Activated T-cell treated with anti-CD3 and anti-CD28 coated beads for 24 hours (primary cell): ENCODE data around the gene ST8SIA1.

Source experiments
- DNase-seq: peaks from one replicate; pipeline ENCODE4 v3.0.0-alpha.2; 2020; ENCODE audit warnings: low read depth

Gene ST8SIA1

GRCh38 chr12:22329621-22330020 is 4.9 kb downstream of the ST8SIA1 start:
- no peak for DNase-seq

- DNase-seq, result no peak
These were observed 9.3 kb downstream of the ST8SIA1 start for GRCh38 chr12:22325218-22325617.

- DNase-seq, result no peak
These were observed 12.4 kb downstream of the ST8SIA1 start for GRCh38 chr12:22322091-22322490.

- DNase-seq, result no peak
These were observed 12.9 kb downstream of the ST8SIA1 start for GRCh38 chr12:22321638-22322037.

- DNase-seq, result no peak
These were observed 13.4 kb downstream of the ST8SIA1 start for GRCh38 chr12:22321018-22321605.

- DNase-seq, result no peak
These were observed 16.3 kb downstream of the ST8SIA1 start for GRCh38 chr12:22318108-22318737.

- DNase-seq, result no peak
These were observed 20.6 kb downstream of the ST8SIA1 start for GRCh38 chr12:22313963-22314330.

GRCh38 chr12:22313286-22313962 is 21.1 kb downstream of the ST8SIA1 start:
- no peak for DNase-seq

GRCh38 chr12:22312336-22312735 is 22.2 kb downstream of the ST8SIA1 start:
- DNase-seq, result no peak

- no peak for DNase-seq
These were observed 23.8 kb downstream of the ST8SIA1 start for GRCh38 chr12:22310709-22311108.

GRCh38 chr12:22310275-22310674 is 24.2 kb downstream of the ST8SIA1 start:
- DNase-seq, result no peak

- DNase-seq, result no peak
These were observed 26.7 kb downstream of the ST8SIA1 start for GRCh38 chr12:22307811-22308210.

GRCh38 chr12:22306311-22306710 is 28.2 kb downstream of the ST8SIA1 start:
- no peak for DNase-seq

GRCh38 chr12:22304341-22304740 is 30.2 kb downstream of the ST8SIA1 start:
- DNase-seq, result no peak

GRCh38 chr12:22299294-22299912 is 35.1 kb downstream of the ST8SIA1 start:
- DNase-seq, result no peak

GRCh38 chr12:22289250-22289649 is 45.3 kb downstream of the ST8SIA1 start:
- no peak for DNase-seq

- DNase-seq, result peak; percentile 5
These were observed 46.5 kb downstream of the ST8SIA1 start for GRCh38 chr12:22287776-22288621.

- no peak for DNase-seq
These were observed 47.4 kb downstream of the ST8SIA1 start for GRCh38 chr12:22287101-22287500.

- no peak for DNase-seq
These were observed 47.9 kb downstream of the ST8SIA1 start for GRCh38 chr12:22286569-22286968.

GRCh38 chr12:22285846-22286245 is 48.7 kb downstream of the ST8SIA1 start:
- DNase-seq, result no peak

GRCh38 chr12:22284871-22285270 is 49.6 kb downstream of the ST8SIA1 start:
- no peak for DNase-seq

GRCh38 chr12:22283508-22283907 is 51.0 kb downstream of the ST8SIA1 start:
- no peak for DNase-seq
